GM12878 (cell line): ENCODE measurements around the gene PALLD. TPM values are rescaled to one million over a fixed set of nuclear protein-coding genes. Genes with fewer than 3 reads are reported as not detected.

Source experiments
- ATAC-seq: fragments of 200-7000 bp; cut with Tn5 transposase; 3 replicates; pipeline ENCODE4 v1.9.1; 2020; ENCODE audit warnings: mild to moderate bottlenecking, moderate library complexity
- BruUV-seq: library from RNA; stranded (reverse); fragments of 400-500 nt; replicated peaks from 2 replicates; lab custom pipeline; 2021; lab: Mats Ljungman, UMichigan
- CTCF ChIA-PET: fragments of 300-600 bp; sonication (Branson Sonifier 250); formaldehyde crosslinking; extraction: SDS; loops from one replicate; lab custom pipeline; 2021; ENCODE audit warnings: inconsistent platforms; lab: Yijun Ruan, JAX
- POLR2A ChIA-PET: fragments of 350-600 bp; formaldehyde crosslinking; extraction: SDS; loops from one replicate; lab custom pipeline; 2021; ENCODE audit warnings: inconsistent platforms; lab: Charles Lee
- RAD21 ChIA-PET: fragments of 300-600 bp; sonication (Branson Sonifier 250); formaldehyde crosslinking; loops from one replicate; lab custom pipeline; 2023; ENCODE audit warnings: antibody characterized with exemption; ENCODE audit not compliant: unreplicated experiment; lab: Charles Lee
- SMC1A ChIA-PET: fragments of 300-600 bp; sonication (Branson Sonifier 250); formaldehyde crosslinking; loops from one replicate; lab custom pipeline; 2023; ENCODE audit not compliant: unreplicated experiment, uncharacterized antibody; lab: Charles Lee
- DNase-seq: peaks from one replicate; pipeline ENCODE4 v3.0.0-alpha.2; 2011; ENCODE audit warnings: low read depth, low spot score
- FAIRE-seq: peaks from 3 replicates; lab custom pipeline; 2011; peaks lifted over from hg19 to GRCh38; lab: Jason Lieb, UNC
- H2AFZ ChIP-seq: 2 replicates; pipeline ENCODE4 v1.6.0; 2011; ENCODE audit warnings: low read depth, low read length, control low read depth; ENCODE audit not compliant: control insufficient read depth
- H3K27ac ChIP-seq: 2 replicates; pipeline ENCODE4 v1.5.1; 2011; ENCODE audit warnings: control low read depth; ENCODE audit not compliant: control insufficient read depth, insufficient read depth
- H3K27me3 ChIP-seq, 2 experiments: replicated peaks in 1 of 2; 2 replicates each; pipeline versions ENCODE4 v1.6.0 to v1.6.1; 2011; ENCODE audit warnings: low read length in 1 of 2; ENCODE audit not compliant: control insufficient read depth in 2 of 2, insufficient read depth in 2 of 2
- H3K36me3 ChIP-seq, 2 experiments: 2 replicates each; pipeline ENCODE4 v1.5.1; 2011; ENCODE audit warnings: low read length in 1 of 2; ENCODE audit not compliant: control insufficient read depth in 2 of 2, insufficient read depth in 2 of 2
- H3K4me1 ChIP-seq: 2 replicates; pipeline ENCODE4 v1.6.1; 2011; ENCODE audit warnings: mild to moderate bottlenecking, low read length, moderate library complexity, mixed read lengths; ENCODE audit not compliant: control insufficient read depth, insufficient read depth
- H3K4me2 ChIP-seq: 2 replicates; pipeline ENCODE4 v1.6.0; 2011; ENCODE audit warnings: control low read depth; ENCODE audit not compliant: control insufficient read depth, insufficient read depth
- H3K4me3 ChIP-seq: fragments of 200-600 bp; sonication (generic); 2 replicates; pipeline ENCODE4 v1.5.1; 2016
- H3K79me2 ChIP-seq: 2 replicates; pipeline ENCODE4 v1.6.0; 2011; ENCODE audit warnings: low read length; ENCODE audit not compliant: control insufficient read depth, insufficient read depth
- H3K9ac ChIP-seq: 2 replicates; pipeline ENCODE4 v1.8.0; 2011; ENCODE audit warnings: low read length, control low read depth, mixed read lengths; ENCODE audit not compliant: control insufficient read depth, insufficient read depth
- H3K9me3 ChIP-seq: replicated peaks from 3 replicates; pipeline ENCODE4 v1.5.1; 2011; ENCODE audit warnings: mild to moderate bottlenecking, low read length; ENCODE audit not compliant: control insufficient read depth, insufficient read depth
- H4K20me1 ChIP-seq: 2 replicates; pipeline ENCODE4 v1.6.0; 2011; ENCODE audit not compliant: control insufficient read depth, insufficient read depth
- BCL11A ChIP-seq: IDR thresholded peaks from 2 replicates; pipeline ENCODE4 v1.6.1; 2011; ENCODE audit warnings: low read depth, low read length
- BMI1 ChIP-seq: fragments of 450-650 bp; IDR thresholded peaks from 2 replicates; pipeline ENCODE4 v1.6.1; 2016; ENCODE audit warnings: mild to moderate bottlenecking, moderate library complexity, borderline replicate concordance
- CHD4 ChIP-seq: fragments of 200-600 bp; sonication (generic); IDR thresholded peaks from 2 replicates; pipeline ENCODE4 v1.6.1; 2016; ENCODE audit warnings: mild to moderate bottlenecking
- NFIC ChIP-seq: IDR thresholded peaks from 2 replicates; pipeline ENCODE4 v1.6.1; 2012; ENCODE audit warnings: low read depth, mild to moderate bottlenecking, inconsistent platforms, low read length, moderate library complexity
- NR2C2 ChIP-seq: IDR thresholded peaks from 2 replicates; pipeline ENCODE4 v1.6.1; 2011; ENCODE audit warnings: borderline replicate concordance, low read depth; ENCODE audit not compliant: control insufficient read depth, insufficient read length
- NR2F1 ChIP-seq: fragments of 450-650 bp; conservative IDR thresholded peaks from 2 replicates; pipeline ENCODE4 v1.6.1; 2017; ENCODE audit warnings: mild to moderate bottlenecking
- NRF1 ChIP-seq: conservative IDR thresholded peaks from 2 replicates; pipeline ENCODE4 v1.6.1; 2011; ENCODE audit warnings: mild to moderate bottlenecking, low read depth, low read length, improper control_type of control experiment
- PAX8 ChIP-seq: fragments of 450-650 bp; IDR thresholded peaks from 2 replicates; pipeline ENCODE4 v1.6.1; 2017; ENCODE audit warnings: mild to moderate bottlenecking, moderate library complexity
- PML ChIP-seq: IDR thresholded peaks from 2 replicates; pipeline ENCODE4 v1.6.1; 2012; ENCODE audit warnings: low read length, inconsistent platforms
- RELA ChIP-seq: fragments of 450-650 bp; IDR thresholded peaks from 2 replicates; pipeline ENCODE4 v1.8.0; 2014; ENCODE audit warnings: borderline replicate concordance; ENCODE audit not compliant: partially characterized antibody
- SMARCA5 ChIP-seq: fragments of 450-650 bp; IDR thresholded peaks from 2 replicates; pipeline ENCODE4 v1.6.1; 2017; ENCODE audit warnings: mild to moderate bottlenecking
- TARDBP ChIP-seq: IDR thresholded peaks from 2 replicates; pipeline ENCODE4 v1.6.1; 2016; ENCODE audit warnings: borderline replicate concordance
- TCF3 ChIP-seq: IDR thresholded peaks from 2 replicates; pipeline ENCODE4 v1.6.1; 2012; ENCODE audit warnings: low read depth, mild to moderate bottlenecking, low read length, borderline replicate concordance; ENCODE audit not compliant: insufficient read depth
- YBX1 ChIP-seq: fragments of 450-650 bp; IDR thresholded peaks from 2 replicates; pipeline ENCODE4 v1.6.1; 2016; ENCODE audit warnings: antibody characterized with exemption
- WGBS: methylation state at CpG from one replicate; pipeline ENCODE4 v1.1.6; 2016; ENCODE audit warnings: low lambda C conversion rate; ENCODE audit not compliant: insufficient replicate concordance, insufficient coverage; ENCODE audit errors: missing lambda C conversion rate; 5-methylcytosine and 5-hydroxymethylcytosine counted together
- in situ Hi-C: fragments of 300-500 bp; cut with MboI; formaldehyde crosslinking; loops from 9 replicates; pipeline ENCODE4 v1.14.3; 2018; ENCODE audit warnings: mixed read lengths
- intact Hi-C: fragments of 100-400 bp; cut with micrococcal nuclease; formaldehyde crosslinking; loops from one replicate; pipeline ENCODE4 v1.14.2; 2022; ENCODE audit not compliant: unreplicated experiment
- polyA plus RNA-seq, 11 experiments: library from polyadenylated mRNA; depleted of rRNA in 4 of 11; unstranded in 6 of 11; stranded (reverse) in 5 of 11; fragments of >200 nt; fragmentation: Nextera tagmentation in 4 of 11; fragmentation: Illumina TruSeq in 1 of 11; extraction: Ambion mirVana in 4 of 11; extraction: Trizol in 1 of 11; gene quantifications; 1 replicate in 1 of 11; 2 replicates in 10 of 11; pipeline versions ENCODE4 v1.2.1 to v1.2.3, GENCODE V29; 2011 to 2016; ENCODE audit warnings: inconsistent platforms in 2 of 11, missing spikeins in 2 of 11, low read depth in 1 of 11
- total RNA-seq, 4 experiments: library from RNA; depleted of rRNA in 3 of 4; stranded (reverse); fragments of >200 nt in 3 of 4; fragmentation: Illumina TruSeq in 1 of 4; extraction: Trizol in 1 of 4; gene quantifications; 2 replicates each; pipeline versions ENCODE4 v1.2.1 to v1.2.3, GENCODE V29; 2013 to 2021
- TF ChIP-seq, protein P1 (sequence below): IDR thresholded peaks from 2 replicates; pipeline ENCODE4 v1.6.1; 2011; ENCODE audit warnings: low read depth, low read length, improper control_type of control experiment, borderline replicate concordance
- TF ChIP-seq, protein P2 (sequence below): fragments of 450-650 bp; IDR thresholded peaks from 2 replicates; pipeline ENCODE4 v1.6.1; 2016; ENCODE audit warnings: mild to moderate bottlenecking, moderate library complexity, borderline replicate concordance
- TF ChIP-seq, protein P3 (sequence below): IDR thresholded peaks from 2 replicates; pipeline ENCODE4 v1.6.1; 2012; ENCODE audit warnings: low read length, inconsistent platforms
- TF ChIP-seq, protein P4 (sequence below): fragments of 450-650 bp; IDR thresholded peaks from 2 replicates; pipeline ENCODE4 v1.6.1; 2014; ENCODE audit warnings: mild to moderate bottlenecking

The PALLD gene
- total and polyA plus RNA-seq, 10 of the 15 experiments (the other 5 are each of a cell fraction or from before 2014, with no cell fraction given) = 1.0 to 7.7 (median 1.7) TPM

DNA sequence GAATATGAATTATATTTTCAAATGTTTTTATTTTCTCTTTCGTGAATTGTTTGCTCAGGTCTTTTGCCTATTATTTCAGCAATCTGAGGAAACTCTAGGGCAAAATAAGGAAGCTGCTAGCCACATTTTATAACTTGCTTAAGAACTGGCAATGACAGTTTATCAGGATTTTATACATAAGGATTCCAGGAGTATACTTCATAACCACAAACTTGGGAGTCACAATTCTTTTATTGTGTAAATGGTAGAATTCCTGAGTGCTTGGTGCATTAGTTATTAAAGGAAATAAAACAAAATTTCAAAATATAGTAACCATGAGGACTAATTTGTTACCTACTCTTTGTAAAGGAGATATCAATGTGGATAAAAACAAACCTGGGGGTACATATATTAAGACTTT, 54.4 kb downstream of the PALLD start:
- CTCF ChIA-PET = no interaction called here
- TF ChIP-seq RELA (no peak), NR2F1 (no peak), PML (no peak), NR2C2 (no peak), TCF3 (no peak), NFIC (no peak), NRF1 (no peak), YBX1 (no peak), SMARCA5 (no peak), TARDBP (no peak), BMI1 (no peak), BCL11A (no peak), CHD4 (no peak), PAX8 (no peak)
- TF ChIP-seq, protein P1, sequence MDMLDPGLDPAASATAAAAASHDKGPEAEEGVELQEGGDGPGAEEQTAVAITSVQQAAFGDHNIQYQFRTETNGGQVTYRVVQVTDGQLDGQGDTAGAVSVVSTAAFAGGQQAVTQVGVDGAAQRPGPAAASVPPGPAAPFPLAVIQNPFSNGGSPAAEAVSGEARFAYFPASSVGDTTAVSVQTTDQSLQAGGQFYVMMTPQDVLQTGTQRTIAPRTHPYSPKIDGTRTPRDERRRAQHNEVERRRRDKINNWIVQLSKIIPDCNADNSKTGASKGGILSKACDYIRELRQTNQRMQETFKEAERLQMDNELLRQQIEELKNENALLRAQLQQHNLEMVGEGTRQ = no peak
- TF ChIP-seq, protein P2, sequence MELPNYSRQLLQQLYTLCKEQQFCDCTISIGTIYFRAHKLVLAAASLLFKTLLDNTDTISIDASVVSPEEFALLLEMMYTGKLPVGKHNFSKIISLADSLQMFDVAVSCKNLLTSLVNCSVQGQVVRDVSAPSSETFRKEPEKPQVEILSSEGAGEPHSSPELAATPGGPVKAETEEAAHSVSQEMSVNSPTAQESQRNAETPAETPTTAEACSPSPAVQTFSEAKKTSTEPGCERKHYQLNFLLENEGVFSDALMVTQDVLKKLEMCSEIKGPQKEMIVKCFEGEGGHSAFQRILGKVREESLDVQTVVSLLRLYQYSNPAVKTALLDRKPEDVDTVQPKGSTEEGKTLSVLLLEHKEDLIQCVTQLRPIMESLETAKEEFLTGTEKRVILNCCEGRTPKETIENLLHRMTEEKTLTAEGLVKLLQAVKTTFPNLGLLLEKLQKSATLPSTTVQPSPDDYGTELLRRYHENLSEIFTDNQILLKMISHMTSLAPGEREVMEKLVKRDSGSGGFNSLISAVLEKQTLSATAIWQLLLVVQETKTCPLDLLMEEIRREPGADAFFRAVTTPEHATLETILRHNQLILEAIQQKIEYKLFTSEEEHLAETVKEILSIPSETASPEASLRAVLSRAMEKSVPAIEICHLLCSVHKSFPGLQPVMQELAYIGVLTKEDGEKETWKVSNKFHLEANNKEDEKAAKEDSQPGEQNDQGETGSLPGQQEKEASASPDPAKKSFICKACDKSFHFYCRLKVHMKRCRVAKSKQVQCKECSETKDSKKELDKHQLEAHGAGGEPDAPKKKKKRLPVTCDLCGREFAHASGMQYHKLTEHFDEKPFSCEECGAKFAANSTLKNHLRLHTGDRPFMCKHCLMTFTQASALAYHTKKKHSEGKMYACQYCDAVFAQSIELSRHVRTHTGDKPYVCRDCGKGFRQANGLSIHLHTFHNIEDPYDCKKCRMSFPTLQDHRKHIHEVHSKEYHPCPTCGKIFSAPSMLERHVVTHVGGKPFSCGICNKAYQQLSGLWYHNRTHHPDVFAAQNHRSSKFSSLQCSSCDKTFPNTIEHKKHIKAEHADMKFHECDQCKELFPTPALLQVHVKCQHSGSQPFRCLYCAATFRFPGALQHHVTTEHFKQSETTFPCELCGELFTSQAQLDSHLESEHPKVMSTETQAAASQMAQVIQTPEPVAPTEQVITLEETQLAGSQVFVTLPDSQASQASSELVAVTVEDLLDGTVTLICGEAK = no peak
- TF ChIP-seq, protein P3, sequence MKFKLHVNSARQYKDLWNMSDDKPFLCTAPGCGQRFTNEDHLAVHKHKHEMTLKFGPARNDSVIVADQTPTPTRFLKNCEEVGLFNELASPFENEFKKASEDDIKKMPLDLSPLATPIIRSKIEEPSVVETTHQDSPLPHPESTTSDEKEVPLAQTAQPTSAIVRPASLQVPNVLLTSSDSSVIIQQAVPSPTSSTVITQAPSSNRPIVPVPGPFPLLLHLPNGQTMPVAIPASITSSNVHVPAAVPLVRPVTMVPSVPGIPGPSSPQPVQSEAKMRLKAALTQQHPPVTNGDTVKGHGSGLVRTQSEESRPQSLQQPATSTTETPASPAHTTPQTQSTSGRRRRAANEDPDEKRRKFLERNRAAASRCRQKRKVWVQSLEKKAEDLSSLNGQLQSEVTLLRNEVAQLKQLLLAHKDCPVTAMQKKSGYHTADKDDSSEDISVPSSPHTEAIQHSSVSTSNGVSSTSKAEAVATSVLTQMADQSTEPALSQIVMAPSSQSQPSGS = no peak
- TF ChIP-seq, protein P4, sequence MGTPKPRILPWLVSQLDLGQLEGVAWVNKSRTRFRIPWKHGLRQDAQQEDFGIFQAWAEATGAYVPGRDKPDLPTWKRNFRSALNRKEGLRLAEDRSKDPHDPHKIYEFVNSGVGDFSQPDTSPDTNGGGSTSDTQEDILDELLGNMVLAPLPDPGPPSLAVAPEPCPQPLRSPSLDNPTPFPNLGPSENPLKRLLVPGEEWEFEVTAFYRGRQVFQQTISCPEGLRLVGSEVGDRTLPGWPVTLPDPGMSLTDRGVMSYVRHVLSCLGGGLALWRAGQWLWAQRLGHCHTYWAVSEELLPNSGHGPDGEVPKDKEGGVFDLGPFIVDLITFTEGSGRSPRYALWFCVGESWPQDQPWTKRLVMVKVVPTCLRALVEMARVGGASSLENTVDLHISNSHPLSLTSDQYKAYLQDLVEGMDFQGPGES = no peak

More for the DNA sequence above, 54.4 kb downstream of the PALLD start:
- in situ Hi-C loops (no loop called here), intact Hi-C loops (loop anchor here (10.0 kb wide), 1 partner anchor 366 kb away; no protein-coding TSS in a partner anchor)
- Histone ChIP-seq H3K4me1 (no peaks in the 10 kb centered on the region), H3K4me2 (no peak overlapping the region), H3K9ac (no peak overlapping the region), H3K9me3 (no peaks in the 10 kb centered on the region), H2AFZ (no peak overlapping the region), H4K20me1 (no peaks in the 10 kb centered on the region), H3K4me3 (no peak overlapping the region), H3K27me3 (no peaks in the 10 kb centered on the region), H3K79me2 (no peaks in the 10 kb centered on the region), H3K27ac (no peak overlapping the region), H3K36me3 (no peaks in the 10 kb centered on the region)
- no TSS peak for BruUV-seq
- ATAC-seq (no peak), DNase-seq (no peak), FAIRE-seq (no peak)
- SMC1A ChIA-PET = interaction anchor here (0.9 to 1.0 kb wide), 2 partner anchors 9 to 159 kb away, joined by 3 read pairs; no protein-coding TSS in a partner anchor
- 0% methylated on average over 1 of the region's 1 CpG for WGBS
- RAD21 ChIA-PET = interaction anchor here (1.0 kb wide), 1 partner anchor 366 kb away, joined by 3 read pairs; no protein-coding TSS in a partner anchor
- POLR2A ChIA-PET = no interaction called here
